Activated CD4-positive, alpha-beta T cell treated with anti-CD3 and anti-CD28 coated beads, Interleukin-2, Interleukin-4, amounts not matched to agents 100 ng/mL and 50 ng/mL, durations not matched to agents 16 hours and 8 hours (primary cell): ENCODE results near the gene TPM2.

Source experiments
- DNase-seq: peaks from one replicate; pipeline ENCODE4 v3.0.0-alpha.2; 2020; ENCODE audit warnings: low spot score

Gene TPM2

GRCh38 chr9:35718721-35719511 is 29.2 kb upstream of the TPM2 start:
- no peak for DNase-seq

GRCh38 chr9:35717132-35717870 is 27.6 kb upstream of the TPM2 start:
- no peak for DNase-seq

GRCh38 chr9:35716230-35716629 is 26.5 kb upstream of the TPM2 start:
- DNase-seq = no peak

GRCh38 chr9:35714579-35715252 is 25.0 kb upstream of the TPM2 start:
- DNase-seq = no peak

GRCh38 chr9:35714123-35714522 is 24.4 kb upstream of the TPM2 start:
- no peak for DNase-seq

GRCh38 chr9:35713578-35713977 is 23.9 kb upstream of the TPM2 start:
- no peak for DNase-seq

GRCh38 chr9:35712762-35713400 is 23.2 kb upstream of the TPM2 start:
- DNase-seq = no peak

- DNase-seq = no peak
Observed at GRCh38 chr9:35711501-35712428, 22.0 kb upstream of the TPM2 start.

- DNase-seq = no peak
Observed at GRCh38 chr9:35710818-35711500, 21.2 kb upstream of the TPM2 start.

GRCh38 chr9:35708146-35708545 is 18.4 kb upstream of the TPM2 start:
- DNase-seq = no peak

GRCh38 chr9:35706951-35707350 is 17.2 kb upstream of the TPM2 start:
- no peak for DNase-seq

- DNase-seq = no peak
Observed at GRCh38 chr9:35705836-35706430, 16.2 kb upstream of the TPM2 start.

- DNase-seq = no peak
Observed at GRCh38 chr9:35705372-35705771, 15.6 kb upstream of the TPM2 start.

GRCh38 chr9:35703906-35704672 is 14.4 kb upstream of the TPM2 start:
- DNase-seq = no peak

- no peak for DNase-seq
Observed at GRCh38 chr9:35702696-35703095, 13.0 kb upstream of the TPM2 start.

- DNase-seq = no peak
Observed at GRCh38 chr9:35700942-35701341, 11.2 kb upstream of the TPM2 start.

GRCh38 chr9:35700031-35700430 is 10.3 kb upstream of the TPM2 start:
- DNase-seq = no peak

- DNase-seq = no peak
Observed at GRCh38 chr9:35698231-35698630, 8.5 kb upstream of the TPM2 start.

- no peak for DNase-seq
Observed at GRCh38 chr9:35697486-35697885, 7.8 kb upstream of the TPM2 start.
